ENCODE measurements around the gene STX16. TPM values are rescaled to one million over a fixed set of nuclear protein-coding genes. Genes with fewer than 3 reads are reported as not detected.

STX16 gene
- total and polyA plus RNA-seq, 9 of the 15 experiments (the other 6 are each of a cell fraction or from before 2014, with no cell fraction given) = 4.4 to 43.5 (median 14.7) TPM

DNA sequence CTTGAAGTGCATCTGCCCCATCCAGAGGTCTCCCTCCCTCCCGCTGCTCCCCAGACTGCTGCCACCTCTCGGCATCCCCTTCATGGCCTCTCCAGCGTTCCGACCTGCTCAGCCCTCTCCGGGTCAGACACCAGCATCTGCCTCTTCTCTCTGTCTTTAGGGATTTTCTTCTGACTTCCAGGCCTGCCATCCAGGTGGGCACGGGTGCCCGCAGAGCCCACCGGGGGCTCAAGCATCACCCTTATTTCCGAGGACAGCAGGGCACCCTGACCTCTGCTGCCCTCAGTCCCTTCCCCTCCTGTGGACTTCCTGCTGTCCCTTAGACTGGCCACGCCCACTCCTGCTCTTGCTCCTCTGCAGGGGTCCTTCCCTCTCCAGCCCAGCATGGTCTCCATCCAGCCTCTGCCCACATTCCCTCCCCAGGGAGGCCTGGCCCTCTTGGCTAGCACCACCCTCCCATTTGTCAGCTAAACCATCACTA lies 44.9 kb downstream of the STX16 start:
- Histone ChIP-seq H3K36me3 (ENCODE audit: control insufficient read depth, insufficient read depth, low read length) (no peaks in the 10 kb centered on the region; the same call in 2 of the 3 replicates), H3K27ac (ENCODE audit: extremely low read depth, low read depth, low read length) (no peak overlapping the region), H3K4me3 (no peak overlapping the region), H4K20me1 (replicated peaks; ENCODE audit: control insufficient read depth, insufficient read depth, low read length) (no peaks in the 10 kb centered on the region), H2AFZ (ENCODE audit: low read depth, low read length) (no peak overlapping the region), H3K4me1 (replicated peaks in 1 of 2; ENCODE audit: control insufficient read depth in 2 of 2, insufficient read depth in 2 of 2, low read length in 2 of 2) (peaks cover 3 to 39% of the 10 kb centered on the region in 2 experiments; a peak in 3 of 5 replicates), H3K9me3 (replicated peaks; ENCODE audit: control insufficient read depth, insufficient read depth, low read depth, low read length) (no peaks in the 10 kb centered on the region), H3K9me1 (ENCODE audit: control insufficient read depth, insufficient read depth, low read length) (peaks cover 6% of the 10 kb centered on the region), H3K4me2 (ENCODE audit: insufficient read depth, low read length) (no peak overlapping the region), H3K9ac (ENCODE audit: insufficient read depth in 1 of 2, low read depth in 2 of 2, low read length in 2 of 2) (no peak overlapping the region), H3K79me2 (ENCODE audit: control insufficient read depth, insufficient read depth, low read length) (no peaks in the 10 kb centered on the region), H3K27me3 (ENCODE audit: control insufficient read depth in 2 of 2, insufficient read depth in 2 of 2, low read length in 2 of 2) (no peaks in the 10 kb centered on the region; a peak in 1 of 5 replicates)
- CTCF ChIA-PET (ENCODE audit: low intra/inter-chr PET ratio) = no interaction called here
- intact Hi-C loops (cut with micrococcal nuclease) = no loop called here
- TF ChIP-seq EHMT2 (IDR thresholded peaks at IDR 0.05) (no peak), PHB2 (IDR thresholded peaks at IDR 0.05; ENCODE audit: low read depth) (no peak), CCNT2 (IDR thresholded peaks at IDR 0.05; ENCODE audit: borderline replicate concordance, extremely low read depth, insufficient read length, low read depth, low read length) (no peak), HMG20B (CRISPR knock-in tag; IDR thresholded peaks at IDR 0.05) (no peak), ZNF232 (CRISPR knock-in tag; IDR thresholded peaks at IDR 0.05) (no peak), SMARCB1 (IDR thresholded peaks at IDR 0.05; ENCODE audit: insufficient read length, low read depth) (no peak), SP2 (IDR thresholded peaks at IDR 0.05; ENCODE audit: extremely low read depth, low read depth, low read length, poor library complexity, severe bottlenecking) (no peak), KLF1 (tag; IDR thresholded peaks at IDR 0.05) (no peak), MAZ (CRISPR knock-in tag; conservative IDR thresholded peaks at IDR 0.05 in 1 of 2, IDR thresholded peaks at IDR 0.05 in 1 of 2) (no peak), NFIX (CRISPR knock-in tag; IDR thresholded peaks at IDR 0.05; ENCODE audit: low read depth) (no peak)
- TF ChIP-seq, protein P1, sequence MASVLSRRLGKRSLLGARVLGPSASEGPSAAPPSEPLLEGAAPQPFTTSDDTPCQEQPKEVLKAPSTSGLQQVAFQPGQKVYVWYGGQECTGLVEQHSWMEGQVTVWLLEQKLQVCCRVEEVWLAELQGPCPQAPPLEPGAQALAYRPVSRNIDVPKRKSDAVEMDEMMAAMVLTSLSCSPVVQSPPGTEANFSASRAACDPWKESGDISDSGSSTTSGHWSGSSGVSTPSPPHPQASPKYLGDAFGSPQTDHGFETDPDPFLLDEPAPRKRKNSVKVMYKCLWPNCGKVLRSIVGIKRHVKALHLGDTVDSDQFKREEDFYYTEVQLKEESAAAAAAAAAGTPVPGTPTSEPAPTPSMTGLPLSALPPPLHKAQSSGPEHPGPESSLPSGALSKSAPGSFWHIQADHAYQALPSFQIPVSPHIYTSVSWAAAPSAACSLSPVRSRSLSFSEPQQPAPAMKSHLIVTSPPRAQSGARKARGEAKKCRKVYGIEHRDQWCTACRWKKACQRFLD (CRISPR knock-in tag; IDR thresholded peaks at IDR 0.05) = no peak
- TF ChIP-seq, protein P2, sequence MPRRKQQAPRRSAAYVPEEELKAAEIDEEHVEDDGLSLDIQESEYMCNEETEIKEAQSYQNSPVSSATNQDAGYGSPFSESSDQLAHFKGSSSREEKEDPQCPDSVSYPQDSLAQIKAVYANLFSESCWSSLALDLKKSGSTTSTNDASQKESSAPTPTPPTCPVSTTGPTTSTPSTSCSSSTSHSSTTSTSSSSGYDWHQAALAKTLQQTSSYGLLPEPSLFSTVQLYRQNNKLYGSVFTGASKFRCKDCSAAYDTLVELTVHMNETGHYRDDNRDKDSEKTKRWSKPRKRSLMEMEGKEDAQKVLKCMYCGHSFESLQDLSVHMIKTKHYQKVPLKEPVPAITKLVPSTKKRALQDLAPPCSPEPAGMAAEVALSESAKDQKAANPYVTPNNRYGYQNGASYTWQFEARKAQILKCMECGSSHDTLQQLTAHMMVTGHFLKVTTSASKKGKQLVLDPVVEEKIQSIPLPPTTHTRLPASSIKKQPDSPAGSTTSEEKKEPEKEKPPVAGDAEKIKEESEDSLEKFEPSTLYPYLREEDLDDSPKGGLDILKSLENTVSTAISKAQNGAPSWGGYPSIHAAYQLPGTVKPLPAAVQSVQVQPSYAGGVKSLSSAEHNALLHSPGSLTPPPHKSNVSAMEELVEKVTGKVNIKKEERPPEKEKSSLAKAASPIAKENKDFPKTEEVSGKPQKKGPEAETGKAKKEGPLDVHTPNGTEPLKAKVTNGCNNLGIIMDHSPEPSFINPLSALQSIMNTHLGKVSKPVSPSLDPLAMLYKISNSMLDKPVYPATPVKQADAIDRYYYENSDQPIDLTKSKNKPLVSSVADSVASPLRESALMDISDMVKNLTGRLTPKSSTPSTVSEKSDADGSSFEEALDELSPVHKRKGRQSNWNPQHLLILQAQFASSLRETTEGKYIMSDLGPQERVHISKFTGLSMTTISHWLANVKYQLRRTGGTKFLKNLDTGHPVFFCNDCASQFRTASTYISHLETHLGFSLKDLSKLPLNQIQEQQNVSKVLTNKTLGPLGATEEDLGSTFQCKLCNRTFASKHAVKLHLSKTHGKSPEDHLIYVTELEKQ (CRISPR knock-in tag; IDR thresholded peaks at IDR 0.05) = no peak
- BruUV-seq (replicated peaks) = no TSS peak
- POLR2A ChIA-PET = interaction anchor here (0.6 to 1.0 kb wide), 2 partner anchors 10 to 19 kb away, joined by 3 to 4 read pairs; no protein-coding TSS in a partner anchor
- in situ Hi-C loops (cut with MboI) = no loop called here
- WGBS (ENCODE audit: insufficient coverage, low coverage, missing lambda C conversion rate) = 64% methylated on average over 10 of the region's 10 CpGs
- no peak for FAIRE-seq
- no peak for ATAC-seq
- DNase-seq (ENCODE audit: extremely low read depth in 1 of 4, low spot score in 3 of 4) = no peak
